HL-60 (cell line): ENCODE results near the gene SMIM31.
A peak's percentile ranks its signal among the peaks of the same experiment; 100 is the strongest.

ENCODE experiments used
- DNase-seq, 2 experiments: peaks; one replicate each; pipeline ENCODE4 v3.0.0-alpha.2; 2010 to 2020; ENCODE audit warnings: low read depth in 1 of 2, low spot score in 1 of 2
- H3K27ac ChIP-seq: fragments of 250-450 bp; sonication (Bioruptor Pico); replicated peaks from 2 replicates; pipeline ENCODE4 v1.5.1; 2020; ENCODE audit warnings: mild to moderate bottlenecking, moderate library complexity
- H3K27me3 ChIP-seq: fragments of 250-450 bp; sonication (Bioruptor Pico); 2 replicates; pipeline ENCODE4 v1.5.1; 2021; ENCODE audit warnings: mild to moderate bottlenecking, moderate library complexity; ENCODE audit not compliant: insufficient read depth, poor library complexity, severe bottlenecking
- H3K4me3 ChIP-seq: replicated peaks from 2 replicates; pipeline ENCODE4 v1.5.1; 2011; ENCODE audit warnings: mild to moderate bottlenecking, control low read depth, low read length; ENCODE audit not compliant: insufficient read depth
- GABPA ChIP-seq: IDR thresholded peaks from 2 replicates; pipeline ENCODE4 v1.6.1; 2012; ENCODE audit warnings: low read depth
- POLR2AphosphoS5 ChIP-seq: IDR thresholded peaks from 2 replicates; pipeline ENCODE4 v1.6.1; 2012; ENCODE audit warnings: low read depth
- SPI1 ChIP-seq: IDR thresholded peaks from 2 replicates; pipeline ENCODE4 v1.6.1; 2012; ENCODE audit warnings: low read depth, mild to moderate bottlenecking, borderline replicate concordance
- TF ChIP-seq, protein P1 (sequence below): IDR thresholded peaks from 2 replicates; pipeline ENCODE4 v1.6.1; 2012; ENCODE audit warnings: low read depth; ENCODE audit not compliant: insufficient replicate concordance
- TF ChIP-seq, protein P2 (sequence below): IDR thresholded peaks from one replicate; pipeline ENCODE4 v1.5.1; 2011; ENCODE audit warnings: low read length, control low read depth, inconsistent platforms; ENCODE audit not compliant: insufficient read depth

Gene SMIM31

DNA sequence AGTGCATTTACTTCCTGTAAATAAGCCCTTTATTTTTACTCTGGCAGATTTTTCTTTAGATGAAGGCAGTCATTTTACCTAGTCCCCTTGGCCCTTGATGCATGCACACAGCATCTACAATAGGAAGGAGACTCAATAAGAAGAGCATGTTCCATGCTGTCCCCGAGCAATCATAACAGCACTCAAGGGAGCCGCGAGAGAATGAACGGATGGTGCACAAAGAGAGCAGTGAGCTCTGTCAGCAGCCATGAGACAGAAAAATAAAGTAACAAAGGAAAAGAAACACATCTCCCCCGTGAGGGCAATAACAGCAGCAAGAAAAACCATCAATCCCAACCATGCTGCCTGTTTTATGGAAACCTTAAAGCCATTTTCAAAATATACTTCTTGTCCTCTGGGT, 11.9 kb downstream of the SMIM31 start:
- Histone ChIP-seq H3K27me3 (no peaks in the 10 kb centered on the region), H3K4me3 (no peak overlapping the region), H3K27ac (no peak overlapping the region)
- DNase-seq, result no peak
- TF ChIP-seq GABPA, result no peak
- TF ChIP-seq SPI1, result no peak
- TF ChIP-seq, protein P1, sequence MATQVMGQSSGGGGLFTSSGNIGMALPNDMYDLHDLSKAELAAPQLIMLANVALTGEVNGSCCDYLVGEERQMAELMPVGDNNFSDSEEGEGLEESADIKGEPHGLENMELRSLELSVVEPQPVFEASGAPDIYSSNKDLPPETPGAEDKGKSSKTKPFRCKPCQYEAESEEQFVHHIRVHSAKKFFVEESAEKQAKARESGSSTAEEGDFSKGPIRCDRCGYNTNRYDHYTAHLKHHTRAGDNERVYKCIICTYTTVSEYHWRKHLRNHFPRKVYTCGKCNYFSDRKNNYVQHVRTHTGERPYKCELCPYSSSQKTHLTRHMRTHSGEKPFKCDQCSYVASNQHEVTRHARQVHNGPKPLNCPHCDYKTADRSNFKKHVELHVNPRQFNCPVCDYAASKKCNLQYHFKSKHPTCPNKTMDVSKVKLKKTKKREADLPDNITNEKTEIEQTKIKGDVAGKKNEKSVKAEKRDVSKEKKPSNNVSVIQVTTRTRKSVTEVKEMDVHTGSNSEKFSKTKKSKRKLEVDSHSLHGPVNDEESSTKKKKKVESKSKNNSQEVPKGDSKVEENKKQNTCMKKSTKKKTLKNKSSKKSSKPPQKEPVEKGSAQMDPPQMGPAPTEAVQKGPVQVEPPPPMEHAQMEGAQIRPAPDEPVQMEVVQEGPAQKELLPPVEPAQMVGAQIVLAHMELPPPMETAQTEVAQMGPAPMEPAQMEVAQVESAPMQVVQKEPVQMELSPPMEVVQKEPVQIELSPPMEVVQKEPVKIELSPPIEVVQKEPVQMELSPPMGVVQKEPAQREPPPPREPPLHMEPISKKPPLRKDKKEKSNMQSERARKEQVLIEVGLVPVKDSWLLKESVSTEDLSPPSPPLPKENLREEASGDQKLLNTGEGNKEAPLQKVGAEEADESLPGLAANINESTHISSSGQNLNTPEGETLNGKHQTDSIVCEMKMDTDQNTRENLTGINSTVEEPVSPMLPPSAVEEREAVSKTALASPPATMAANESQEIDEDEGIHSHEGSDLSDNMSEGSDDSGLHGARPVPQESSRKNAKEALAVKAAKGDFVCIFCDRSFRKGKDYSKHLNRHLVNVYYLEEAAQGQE, result no peak
- TF ChIP-seq, protein P2, sequence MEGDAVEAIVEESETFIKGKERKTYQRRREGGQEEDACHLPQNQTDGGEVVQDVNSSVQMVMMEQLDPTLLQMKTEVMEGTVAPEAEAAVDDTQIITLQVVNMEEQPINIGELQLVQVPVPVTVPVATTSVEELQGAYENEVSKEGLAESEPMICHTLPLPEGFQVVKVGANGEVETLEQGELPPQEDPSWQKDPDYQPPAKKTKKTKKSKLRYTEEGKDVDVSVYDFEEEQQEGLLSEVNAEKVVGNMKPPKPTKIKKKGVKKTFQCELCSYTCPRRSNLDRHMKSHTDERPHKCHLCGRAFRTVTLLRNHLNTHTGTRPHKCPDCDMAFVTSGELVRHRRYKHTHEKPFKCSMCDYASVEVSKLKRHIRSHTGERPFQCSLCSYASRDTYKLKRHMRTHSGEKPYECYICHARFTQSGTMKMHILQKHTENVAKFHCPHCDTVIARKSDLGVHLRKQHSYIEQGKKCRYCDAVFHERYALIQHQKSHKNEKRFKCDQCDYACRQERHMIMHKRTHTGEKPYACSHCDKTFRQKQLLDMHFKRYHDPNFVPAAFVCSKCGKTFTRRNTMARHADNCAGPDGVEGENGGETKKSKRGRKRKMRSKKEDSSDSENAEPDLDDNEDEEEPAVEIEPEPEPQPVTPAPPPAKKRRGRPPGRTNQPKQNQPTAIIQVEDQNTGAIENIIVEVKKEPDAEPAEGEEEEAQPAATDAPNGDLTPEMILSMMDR, result no peak
- TF ChIP-seq POLR2AphosphoS5, result no peak

DNA sequence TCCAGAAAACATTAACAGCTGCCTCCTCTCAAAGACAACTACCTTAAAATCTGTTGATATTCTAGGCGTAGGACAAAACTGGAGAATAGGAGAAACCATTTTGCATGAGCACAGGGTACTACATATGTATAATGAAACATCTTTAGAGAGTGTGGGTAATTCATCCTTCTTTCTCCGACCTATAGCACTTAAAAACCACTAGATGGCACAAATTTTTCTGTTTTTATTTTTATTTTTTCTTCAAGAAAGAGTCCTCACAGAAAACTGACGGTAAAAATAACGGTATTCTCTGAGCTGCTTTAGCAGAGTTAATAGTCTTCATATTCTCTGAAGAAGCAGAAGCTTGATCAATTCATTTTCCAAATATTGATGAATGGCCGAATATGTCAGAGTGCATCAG, 14.6 kb downstream of the SMIM31 start:
- Histone ChIP-seq H3K27ac (no peak overlapping the region), H3K4me3 (no peak overlapping the region), H3K27me3 (no peaks in the 10 kb centered on the region)
- TF ChIP-seq POLR2AphosphoS5 (no peak), GABPA (no peak)
- TF ChIP-seq, protein P2, result peak; percentile 1
- DNase-seq, result no peak

DNA sequence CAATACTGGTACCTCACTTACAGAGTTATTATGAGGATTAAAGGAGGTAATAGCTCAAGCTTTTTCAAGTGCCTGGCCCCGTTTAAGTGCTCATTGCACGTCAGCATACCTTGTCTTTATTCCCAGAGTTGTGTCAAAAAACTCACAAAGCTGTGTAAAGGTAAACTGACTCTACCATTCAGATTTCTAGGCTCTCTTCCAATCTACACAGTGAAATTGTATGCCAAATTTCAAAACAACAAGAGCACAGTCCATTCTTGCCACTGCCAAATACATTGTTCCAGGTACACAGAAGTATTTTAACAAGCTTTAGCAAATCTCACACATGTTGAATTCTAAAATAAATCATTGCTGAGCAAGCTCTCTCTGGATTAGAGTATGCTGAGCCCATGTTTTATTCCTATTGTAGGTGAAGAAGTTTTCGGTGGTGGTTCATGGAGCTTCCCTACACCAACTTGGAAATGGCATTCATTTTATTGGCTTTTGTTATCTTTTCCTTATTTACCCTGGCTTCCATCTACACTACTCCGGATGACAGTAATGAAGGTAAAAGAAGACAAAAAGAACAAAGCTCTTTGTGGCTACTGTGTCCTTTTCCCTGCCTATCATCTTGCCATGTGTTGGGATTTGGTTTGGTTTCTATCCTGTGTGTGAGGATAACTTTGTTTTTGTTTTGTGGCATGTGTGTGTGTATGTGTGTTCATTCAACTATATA, 16.2 kb downstream of the SMIM31 start:
- H3K4me3 ChIP-seq, result no peak overlapping the region
- no peak for DNase-seq
- H3K27ac ChIP-seq, result no peak overlapping the region
- H3K27me3 ChIP-seq, result no peaks in the 10 kb centered on the region
- TF ChIP-seq SPI1, result no peak
- no peak for TF ChIP-seq POLR2AphosphoS5
- TF ChIP-seq, protein P1, result no peak
- TF ChIP-seq, protein P2, result no peak
- no peak for TF ChIP-seq GABPA

DNA sequence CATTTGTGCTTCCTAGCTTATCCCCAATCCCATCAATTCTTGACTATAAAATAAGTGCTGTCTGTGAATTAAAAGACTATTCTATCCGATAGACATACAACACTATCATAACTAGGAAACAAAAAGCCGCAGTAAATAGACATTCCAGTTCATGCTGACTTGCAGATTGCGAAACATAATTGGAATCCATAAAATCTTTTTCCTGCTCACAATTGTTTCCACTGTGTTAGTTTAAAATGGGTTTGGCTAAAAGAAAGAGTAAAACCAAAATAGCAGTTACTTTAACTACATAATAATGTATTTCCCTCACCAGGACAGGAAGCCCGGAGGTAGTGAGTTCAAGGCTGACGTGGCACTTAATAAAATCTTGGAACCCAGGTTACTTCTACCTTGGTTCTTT, 17.2 kb downstream of the SMIM31 start:
- no peak for DNase-seq
- no peaks in the 10 kb centered on the region for H3K27me3 ChIP-seq
- no peak for TF ChIP-seq POLR2AphosphoS5
- no peak for TF ChIP-seq SPI1
- no peak for TF ChIP-seq GABPA
- TF ChIP-seq, protein P2, result no peak
- TF ChIP-seq, protein P1, result no peak
- H3K27ac ChIP-seq, result no peak overlapping the region
- H3K4me3 ChIP-seq, result no peak overlapping the region
